Esophagus muscularis mucosa (tissue), 4 donors: ENCODE data around the gene GATAD1. TPM values are rescaled to one million over a fixed set of nuclear protein-coding genes. Genes with fewer than 3 reads are reported as not detected.
A peak's percentile ranks its signal among the peaks of the same experiment; 100 is the strongest.

ENCODE experiments used
- DNase-seq: peaks from one replicate; pipeline ENCODE4 v3.0.0-alpha.2; 2017; ENCODE audit errors: extremely low spot score
- H3K27ac ChIP-seq, 4 donors: fragments of 200-600 bp; sonication (generic); replicated peaks in 1 of 4; 1 replicate in 3 of 4; 2 replicates in 1 of 4; pipeline ENCODE4 v1.5.1; 2016 to 2019; ENCODE audit warnings: mild to moderate bottlenecking in 1 of 4
- H3K27me3 ChIP-seq, 4 donors: fragments of 200-600 bp; sonication (generic); one replicate each; pipeline versions ENCODE4 v1.5.1 to v1.6.0; 2016 to 2019
- H3K36me3 ChIP-seq, 4 donors: fragments of 200-600 bp; sonication (generic); one replicate each; pipeline ENCODE4 v1.5.1; 2016 to 2019
- H3K4me1 ChIP-seq, 4 donors: fragments of 200-600 bp; sonication (generic); one replicate each; pipeline ENCODE4 v1.5.1; 2016 to 2019
- H3K4me3 ChIP-seq, 4 donors: fragments of 200-600 bp; sonication (generic); 1 replicate in 2 of 4; 2 replicates in 2 of 4; pipeline ENCODE4 v1.5.1; 2016 to 2019; ENCODE audit warnings: mild to moderate bottlenecking in 4 of 4, moderate library complexity in 1 of 4
- H3K9me3 ChIP-seq, 4 donors: fragments of 200-600 bp; sonication (generic); 1 replicate in 3 of 4; 2 replicates in 1 of 4; pipeline ENCODE4 v1.5.1; 2016 to 2019
- EP300 ChIP-seq: sonication (generic); formaldehyde crosslinking; IDR thresholded peaks from one replicate; pipeline ENCODE4 v1.6.1; 2017; ENCODE audit warnings: antibody characterized with exemption
- POLR2A ChIP-seq: fragments of 450-650 bp; IDR thresholded peaks from one replicate; pipeline ENCODE4 v1.6.1; 2017; ENCODE audit warnings: antibody characterized with exemption, moderate library complexity, mild to moderate bottlenecking, low read depth
- POLR2AphosphoS5 ChIP-seq, 2 donors: sonication (generic); formaldehyde crosslinking; IDR thresholded peaks; one replicate each; pipeline ENCODE4 v1.6.1; 2017; ENCODE audit warnings: antibody characterized with exemption in 2 of 2
- WGBS: methylation state at CpG from one replicate; pipeline ENCODE4 v1.1.5; 2018; 5-methylcytosine and 5-hydroxymethylcytosine counted together
- intact Hi-C: fragments of 100-400 bp; cut with DNase I; formaldehyde crosslinking; loops from one replicate; pipeline ENCODE4 v1.15.1; 2023
- total RNA-seq, 4 donors: library from RNA; depleted of rRNA; stranded (reverse); fragments of >200 nt; gene quantifications; one replicate each; pipeline versions ENCODE4 v1.1.0 to v1.2.1, GENCODE V29; 2016
- TF ChIP-seq, protein P1 (sequence below), 3 experiments: fragments of 200-600 bp in 2 of 3; fragments of 450-650 bp in 1 of 3; sonication (generic) in 2 of 3; IDR thresholded peaks; one replicate each; pipeline ENCODE4 v1.5.1; 2017 to 2019; ENCODE audit warnings: antibody characterized with exemption in 3 of 3, mild to moderate bottlenecking in 2 of 3, moderate library complexity in 1 of 3

GATAD1 gene, protein sequence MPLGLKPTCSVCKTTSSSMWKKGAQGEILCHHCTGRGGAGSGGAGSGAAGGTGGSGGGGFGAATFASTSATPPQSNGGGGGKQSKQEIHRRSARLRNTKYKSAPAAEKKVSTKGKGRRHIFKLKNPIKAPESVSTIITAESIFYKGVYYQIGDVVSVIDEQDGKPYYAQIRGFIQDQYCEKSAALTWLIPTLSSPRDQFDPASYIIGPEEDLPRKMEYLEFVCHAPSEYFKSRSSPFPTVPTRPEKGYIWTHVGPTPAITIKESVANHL
- 10 to 100 TPM; 28.2 to 38.6 (median 35.7) TPM for total RNA-seq

DNA sequence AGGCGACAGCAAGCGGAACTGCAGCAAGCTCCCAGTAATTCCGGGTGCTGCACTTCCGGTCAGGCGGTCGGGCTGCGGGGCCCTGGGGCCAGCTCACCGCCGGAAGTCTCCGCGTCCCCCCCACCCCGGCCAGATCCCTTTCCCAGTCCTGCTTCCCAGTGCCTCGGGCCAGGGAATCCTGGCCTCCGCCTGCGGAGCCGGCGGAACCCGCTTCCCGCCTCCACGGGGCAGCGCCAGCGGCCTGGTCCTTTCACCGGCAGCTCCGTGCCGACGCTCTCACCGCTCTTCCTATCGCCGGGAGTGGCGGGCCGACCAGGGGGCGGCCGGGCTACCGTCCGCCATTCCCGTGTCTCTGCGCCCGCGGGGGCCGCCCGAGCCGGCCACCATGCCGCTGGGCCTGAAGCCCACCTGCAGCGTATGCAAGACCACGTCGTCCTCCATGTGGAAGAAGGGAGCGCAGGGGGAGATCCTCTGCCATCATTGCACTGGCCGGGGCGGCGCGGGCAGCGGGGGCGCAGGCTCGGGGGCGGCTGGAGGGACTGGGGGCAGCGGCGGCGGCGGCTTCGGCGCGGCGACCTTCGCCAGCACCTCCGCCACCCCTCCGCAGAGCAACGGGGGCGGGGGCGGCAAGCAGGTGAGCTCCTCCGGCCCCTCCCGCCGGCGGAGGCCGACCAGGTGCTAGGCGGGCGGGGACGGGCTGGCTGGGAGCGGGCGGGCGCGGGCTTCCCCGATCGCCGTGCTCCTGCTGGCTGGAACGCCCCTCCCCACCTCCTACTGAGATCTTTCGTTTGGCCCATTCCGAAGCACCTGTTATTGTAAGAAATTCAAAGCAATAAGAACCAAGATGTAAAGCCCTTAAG, at the start of gene GATAD1:
TSS of gene GATAD1 (plus strand) at position 138 of the 860 bp plus-strand sequence. CDS start at position 386, 248 bp downstream.
- Histone ChIP-seq H3K4me3 (peak within 1 kb of the TSS; percentile 74 to 97 (median 90)), H3K9me3 (no peaks in the 10 kb centered on the region), H3K27me3 (no peaks in the 10 kb centered on the region), H3K36me3 (peaks cover 17 to 35% (median 24%) of the 10 kb centered on the region in 4 donors), H3K4me1 (peaks cover 0 to 23% (median 15%) of the 10 kb centered on the region in 4 donors), H3K27ac (peak within 1 kb of the TSS; percentile 91 to 95 (median 94))
- 0% methylated on average over 5 of the region's 87 CpGs for WGBS
- intact Hi-C loops: loop anchor here (2.0 to 10.0 kb wide), 3 partner anchors 23 to 313 kb away; partner anchors contain the start of gene CYP51A1
- TF ChIP-seq POLR2A (peak; percentile 41), EP300 (no peak), POLR2AphosphoS5 (IDR thresholded peaks at IDR 0.05) (peak; percentile 87 to 88)
- TF ChIP-seq, protein P1, sequence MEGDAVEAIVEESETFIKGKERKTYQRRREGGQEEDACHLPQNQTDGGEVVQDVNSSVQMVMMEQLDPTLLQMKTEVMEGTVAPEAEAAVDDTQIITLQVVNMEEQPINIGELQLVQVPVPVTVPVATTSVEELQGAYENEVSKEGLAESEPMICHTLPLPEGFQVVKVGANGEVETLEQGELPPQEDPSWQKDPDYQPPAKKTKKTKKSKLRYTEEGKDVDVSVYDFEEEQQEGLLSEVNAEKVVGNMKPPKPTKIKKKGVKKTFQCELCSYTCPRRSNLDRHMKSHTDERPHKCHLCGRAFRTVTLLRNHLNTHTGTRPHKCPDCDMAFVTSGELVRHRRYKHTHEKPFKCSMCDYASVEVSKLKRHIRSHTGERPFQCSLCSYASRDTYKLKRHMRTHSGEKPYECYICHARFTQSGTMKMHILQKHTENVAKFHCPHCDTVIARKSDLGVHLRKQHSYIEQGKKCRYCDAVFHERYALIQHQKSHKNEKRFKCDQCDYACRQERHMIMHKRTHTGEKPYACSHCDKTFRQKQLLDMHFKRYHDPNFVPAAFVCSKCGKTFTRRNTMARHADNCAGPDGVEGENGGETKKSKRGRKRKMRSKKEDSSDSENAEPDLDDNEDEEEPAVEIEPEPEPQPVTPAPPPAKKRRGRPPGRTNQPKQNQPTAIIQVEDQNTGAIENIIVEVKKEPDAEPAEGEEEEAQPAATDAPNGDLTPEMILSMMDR (IDR thresholded peaks at IDR 0.05): peak in 1 of 3 experiments; percentile 93
- DNase-seq: peak; percentile 97

DNA sequence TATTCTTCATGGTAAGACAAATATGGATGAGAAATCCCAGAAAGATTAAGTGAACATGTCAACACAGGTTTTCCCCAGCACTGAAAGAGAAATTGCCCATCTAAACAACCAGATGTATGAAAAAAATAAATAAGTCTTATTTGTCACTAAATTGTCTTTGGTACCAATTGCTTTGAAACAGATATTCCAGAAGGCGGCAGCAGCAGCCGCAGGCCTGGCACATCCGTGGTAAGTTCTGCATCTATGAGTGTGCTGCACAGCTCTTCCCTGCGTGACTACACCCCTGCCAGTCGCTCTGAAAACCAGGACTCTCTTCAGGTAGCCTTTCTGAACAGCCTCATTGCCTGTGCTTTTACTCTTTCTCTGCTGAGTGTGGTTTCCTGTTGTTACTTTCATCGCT, 49.7 kb upstream of the GATAD1 start:
- Histone ChIP-seq H3K9me3 (no peaks in the 10 kb centered on the region), H3K27me3 (no peaks in the 10 kb centered on the region), H3K4me1 (no peaks in the 10 kb centered on the region), H3K4me3 (no peak overlapping the region), H3K27ac (no peak overlapping the region), H3K36me3 (peaks cover 21 to 59% (median 32%) of the 10 kb centered on the region in 4 donors)
- DNase-seq: no peak
- 88% methylated on average over 6 of the region's 6 CpGs for WGBS
- TF ChIP-seq EP300: no peak
- TF ChIP-seq, protein P1 (IDR thresholded peaks at IDR 0.05): no peak
- TF ChIP-seq POLR2AphosphoS5 (IDR thresholded peaks at IDR 0.05): no peak
- TF ChIP-seq POLR2A: no peak
- intact Hi-C loops: no loop called here

DNA sequence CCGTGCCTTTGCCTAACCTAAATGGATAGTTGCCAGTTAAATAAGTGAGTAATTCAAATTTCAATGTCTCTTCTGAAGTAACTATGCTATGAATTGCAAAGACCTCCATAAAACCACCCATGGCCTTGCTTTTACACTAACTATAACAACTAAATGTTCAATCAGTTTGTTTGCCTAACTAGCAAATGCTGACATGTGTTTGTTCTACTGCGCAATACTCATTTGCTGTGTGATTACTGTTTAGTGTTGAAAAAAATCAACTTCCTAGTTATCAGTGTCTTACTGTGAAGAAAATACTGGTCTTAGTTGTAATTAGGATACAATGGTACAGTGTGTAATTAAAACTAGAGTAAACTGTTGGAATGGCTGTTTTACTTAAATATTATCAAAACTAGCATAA, 47.3 kb upstream of the GATAD1 start:
- intact Hi-C loops: no loop called here
- Histone ChIP-seq H3K36me3 (peaks cover 21 to 57% (median 32%) of the 10 kb centered on the region in 4 donors), H3K9me3 (no peaks in the 10 kb centered on the region), H3K4me3 (no peak overlapping the region), H3K27me3 (no peaks in the 10 kb centered on the region), H3K27ac (no peak overlapping the region), H3K4me1 (no peaks in the 10 kb centered on the region)
- TF ChIP-seq POLR2AphosphoS5 (IDR thresholded peaks at IDR 0.05) (no peak), POLR2A (no peak), EP300 (no peak)
- TF ChIP-seq, protein P1 (IDR thresholded peaks at IDR 0.05): no peak
- WGBS: 96% methylated on average over 2 of the region's 2 CpGs
- no peak for DNase-seq

DNA sequence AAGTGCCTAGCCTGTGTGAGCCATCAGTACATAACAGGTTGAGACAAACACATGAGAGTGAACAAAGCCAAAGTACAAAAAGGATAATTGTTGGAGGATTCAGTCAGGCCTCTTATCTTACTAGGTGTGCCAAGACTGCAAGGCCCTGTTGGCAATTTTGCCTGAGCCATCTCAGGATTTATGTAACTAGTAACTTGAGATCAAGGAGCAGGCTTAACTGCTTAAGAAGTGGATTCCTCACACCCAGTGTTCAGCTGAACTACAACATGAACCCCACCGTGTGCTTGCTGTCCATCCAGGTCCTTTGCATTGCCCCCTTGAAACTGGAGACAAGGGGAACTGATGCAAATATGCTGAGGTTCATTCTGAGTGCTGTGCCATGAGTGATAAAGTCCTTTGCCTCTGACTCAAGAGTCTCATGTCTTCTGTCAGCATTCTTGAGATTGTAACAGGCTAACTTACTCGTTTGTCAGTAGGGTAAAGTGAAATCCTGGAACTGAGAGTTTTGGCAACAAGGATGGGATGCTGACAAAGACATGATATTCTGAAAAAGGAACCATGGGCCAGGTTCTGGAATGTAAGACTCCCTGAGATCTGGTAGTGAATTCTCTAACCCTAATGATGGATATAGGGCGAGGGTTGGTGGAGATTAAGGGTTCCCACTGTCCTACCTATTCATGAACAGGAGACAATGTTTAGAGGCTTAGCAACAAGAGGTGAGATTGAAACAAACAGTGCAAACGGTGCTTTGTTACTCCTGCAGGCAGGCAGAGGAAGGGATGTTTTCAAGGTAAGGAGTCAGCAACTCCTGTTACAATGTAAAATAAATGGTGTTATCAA, 44.1 kb upstream of the GATAD1 start:
- H3K36me3 ChIP-seq: peaks cover 13 to 31% (median 14%) of the 10 kb centered on the region in 4 donors
- H3K9me3 ChIP-seq: no peaks in the 10 kb centered on the region
- TF ChIP-seq POLR2A (no peak), EP300 (no peak), POLR2AphosphoS5 (IDR thresholded peaks at IDR 0.05) (no peak)
- TF ChIP-seq, protein P1 (IDR thresholded peaks at IDR 0.05): no peak
- WGBS: 72% methylated on average over 4 of the region's 4 CpGs
- H3K27ac ChIP-seq: no peak overlapping the region
- no peaks in the 10 kb centered on the region for H3K27me3 ChIP-seq
- H3K4me1 ChIP-seq: no peaks in the 10 kb centered on the region
- intact Hi-C loops: no loop called here
- no peak for DNase-seq
- no peak overlapping the region for H3K4me3 ChIP-seq
